Measurements from ENCODE around the gene CNFN. TPM values are rescaled to one million over a fixed set of nuclear protein-coding genes. Genes with fewer than 3 reads are reported as not detected.

CNFN gene
- total RNA-seq, 1 donor from 2014 or later: 2.9 TPM

DNA sequence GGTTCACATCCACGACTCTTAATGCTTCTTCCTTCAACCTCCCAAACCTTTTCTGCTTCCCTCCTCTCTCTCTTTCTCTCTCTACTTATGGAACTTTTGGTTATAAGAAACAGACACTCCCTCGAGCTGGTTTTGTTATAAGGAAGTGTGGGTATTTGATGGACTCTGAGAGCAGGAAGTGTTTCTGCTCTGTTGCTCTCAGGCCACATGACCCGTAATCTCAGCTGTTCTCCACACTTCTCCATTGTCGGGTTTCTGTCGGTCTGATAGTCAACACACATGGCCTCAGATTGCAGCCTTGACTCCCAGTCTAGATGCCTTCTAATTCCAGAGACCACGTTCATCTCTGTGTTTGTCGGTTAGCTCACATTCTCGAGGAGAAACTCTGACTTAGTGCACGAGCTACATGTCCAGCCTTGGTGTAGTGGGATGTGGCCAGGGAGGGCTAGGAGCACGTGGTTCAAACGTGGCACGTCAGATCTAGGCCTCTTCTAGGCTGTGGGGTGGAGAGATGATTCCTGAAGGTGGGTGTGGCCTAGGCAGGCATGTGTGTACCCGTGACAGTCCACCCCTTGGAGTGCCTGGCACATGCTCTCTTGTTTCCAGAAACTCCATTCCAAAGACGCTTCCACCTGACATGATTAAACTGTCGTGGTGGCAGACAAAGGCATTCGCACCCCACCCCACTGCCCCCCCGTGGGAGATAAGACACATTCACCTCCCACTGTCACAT lies 26.3 kb downstream of the CNFN start:
- Histone ChIP-seq H3K27ac (no peak overlapping the region), H4K20me1 (ENCODE audit: low read depth) (no peaks in the 10 kb centered on the region), H3K9ac (no peak overlapping the region), H2AFZ (replicated peaks) (no peak overlapping the region), H3K27me3 (no peaks in the 10 kb centered on the region), H3K79me2 (ENCODE audit: low read depth) (no peaks in the 10 kb centered on the region), H3K4me3 (no peak overlapping the region), H3K9me3 (ENCODE audit: low read depth) (no peaks in the 10 kb centered on the region), H3K4me1 (peaks cover 4% of the 10 kb centered on the region), H3K4me2 (no peak overlapping the region), H3F3A (ENCODE audit: low read depth) (no peaks in the 10 kb centered on the region), H3K36me3 (no peaks in the 10 kb centered on the region)
- no peak for DNase-seq (ENCODE audit: low spot score)
- H3K9me3 Mint-ChIP-seq: peaks cover 4% of the 10 kb centered on the region
- peaks cover 12% of the 10 kb centered on the region for H3K27me3 Mint-ChIP-seq (ENCODE audit: insufficient read depth, low read depth)
- no peak for TF ChIP-seq EZH2phosphoT487 (IDR thresholded peaks at IDR 0.05)
- TF ChIP-seq EZH2 (IDR thresholded peaks at IDR 0.05): no peak
- TF ChIP-seq, protein P1, sequence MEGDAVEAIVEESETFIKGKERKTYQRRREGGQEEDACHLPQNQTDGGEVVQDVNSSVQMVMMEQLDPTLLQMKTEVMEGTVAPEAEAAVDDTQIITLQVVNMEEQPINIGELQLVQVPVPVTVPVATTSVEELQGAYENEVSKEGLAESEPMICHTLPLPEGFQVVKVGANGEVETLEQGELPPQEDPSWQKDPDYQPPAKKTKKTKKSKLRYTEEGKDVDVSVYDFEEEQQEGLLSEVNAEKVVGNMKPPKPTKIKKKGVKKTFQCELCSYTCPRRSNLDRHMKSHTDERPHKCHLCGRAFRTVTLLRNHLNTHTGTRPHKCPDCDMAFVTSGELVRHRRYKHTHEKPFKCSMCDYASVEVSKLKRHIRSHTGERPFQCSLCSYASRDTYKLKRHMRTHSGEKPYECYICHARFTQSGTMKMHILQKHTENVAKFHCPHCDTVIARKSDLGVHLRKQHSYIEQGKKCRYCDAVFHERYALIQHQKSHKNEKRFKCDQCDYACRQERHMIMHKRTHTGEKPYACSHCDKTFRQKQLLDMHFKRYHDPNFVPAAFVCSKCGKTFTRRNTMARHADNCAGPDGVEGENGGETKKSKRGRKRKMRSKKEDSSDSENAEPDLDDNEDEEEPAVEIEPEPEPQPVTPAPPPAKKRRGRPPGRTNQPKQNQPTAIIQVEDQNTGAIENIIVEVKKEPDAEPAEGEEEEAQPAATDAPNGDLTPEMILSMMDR (IDR thresholded peaks at IDR 0.05): no peak
- H3K27ac Mint-ChIP-seq: peak overlapping the region; percentile 33
- H3K4me1 Mint-ChIP-seq: peaks cover 14% of the 10 kb centered on the region
- peaks cover 32% of the 10 kb centered on the region for H3K36me3 Mint-ChIP-seq
- peak overlapping the region; percentile 46 for H3K4me3 Mint-ChIP-seq

DNA sequence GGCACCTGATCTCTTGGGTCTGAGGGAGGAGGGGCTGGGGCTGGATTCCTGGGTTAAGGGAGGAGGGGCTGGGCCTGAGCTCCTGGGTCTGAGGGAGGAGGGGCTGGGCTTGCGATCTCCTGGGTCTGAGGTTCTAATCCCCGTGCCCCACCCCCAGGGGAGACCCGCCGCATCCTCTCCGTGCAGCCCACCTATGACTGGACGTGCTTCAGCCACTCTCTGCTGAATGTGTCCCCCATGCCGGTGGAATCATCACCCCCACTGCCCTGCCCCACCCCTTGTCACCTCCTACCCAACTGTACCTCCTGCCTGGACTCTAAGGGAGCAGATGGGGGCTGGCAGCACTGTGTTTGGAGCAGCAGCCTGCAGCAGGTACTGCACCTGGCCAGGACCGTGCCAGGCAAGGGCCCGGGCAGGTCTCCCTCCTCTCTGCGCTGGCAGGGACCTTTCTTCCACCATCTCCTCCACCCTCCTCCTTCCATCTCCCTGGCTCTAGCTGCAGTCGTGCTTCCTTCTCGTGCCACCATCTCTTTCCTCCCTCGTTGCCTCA lies 27.1 kb downstream of the CNFN start:
- no peak overlapping the region for H3K4me3 ChIP-seq
- H3K4me2 ChIP-seq: no peak overlapping the region
- H3F3A ChIP-seq (ENCODE audit: low read depth): no peaks in the 10 kb centered on the region
- TF ChIP-seq EZH2 (IDR thresholded peaks at IDR 0.05) (no peak), EZH2phosphoT487 (IDR thresholded peaks at IDR 0.05) (no peak)
- TF ChIP-seq, protein P1 (IDR thresholded peaks at IDR 0.05): no peak
- H3K9me3 ChIP-seq (ENCODE audit: low read depth): no peaks in the 10 kb centered on the region
- H3K9ac ChIP-seq: no peak overlapping the region
- Mint-ChIP-seq H3K27me3 (ENCODE audit: insufficient read depth, low read depth) (peaks cover 12% of the 10 kb centered on the region), H3K4me1 (peaks cover 14% of the 10 kb centered on the region), H3K27ac (no peak overlapping the region), H3K9me3 (peaks cover 4% of the 10 kb centered on the region), H3K4me3 (no peak overlapping the region), H3K36me3 (peaks cover 32% of the 10 kb centered on the region)
- H2AFZ ChIP-seq (replicated peaks): no peak overlapping the region
- H4K20me1 ChIP-seq (ENCODE audit: low read depth): no peaks in the 10 kb centered on the region
- H3K36me3 ChIP-seq: no peaks in the 10 kb centered on the region
- peak; percentile 14 for DNase-seq (ENCODE audit: low spot score)
- H3K27me3 ChIP-seq: no peaks in the 10 kb centered on the region
- peaks cover 4% of the 10 kb centered on the region for H3K4me1 ChIP-seq
- no peak overlapping the region for H3K27ac ChIP-seq
- no peaks in the 10 kb centered on the region for H3K79me2 ChIP-seq (ENCODE audit: low read depth)

DNA sequence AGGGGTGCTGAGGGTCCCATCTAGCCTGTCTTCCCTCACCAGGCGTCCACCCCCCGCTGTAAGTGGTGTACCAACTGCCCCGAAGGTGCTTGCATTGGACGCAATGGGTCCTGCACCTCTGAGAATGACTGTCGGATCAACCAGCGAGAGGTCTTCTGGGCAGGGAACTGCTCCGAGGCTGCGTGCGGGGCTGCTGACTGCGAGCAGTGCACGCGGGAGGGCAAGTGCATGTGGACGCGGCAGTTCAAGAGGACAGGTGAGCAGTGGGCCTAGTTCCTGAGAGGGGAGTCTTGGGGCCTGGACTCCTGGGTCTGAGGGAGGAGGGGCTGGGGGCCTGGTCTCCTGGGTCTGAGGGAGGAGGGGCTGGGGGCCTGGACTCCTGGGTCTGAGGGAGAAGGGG lies 27.8 kb downstream of the CNFN start:
- Mint-ChIP-seq H3K4me1 (peaks cover 14% of the 10 kb centered on the region), H3K27me3 (ENCODE audit: insufficient read depth, low read depth) (peaks cover 10% of the 10 kb centered on the region), H3K9me3 (peaks cover 4% of the 10 kb centered on the region), H3K36me3 (peaks cover 31% of the 10 kb centered on the region), H3K4me3 (no peak overlapping the region), H3K27ac (peak overlapping the region; percentile 63)
- no peaks in the 10 kb centered on the region for H3K79me2 ChIP-seq (ENCODE audit: low read depth)
- no peaks in the 10 kb centered on the region for H3K36me3 ChIP-seq
- no peak for TF ChIP-seq EZH2 (IDR thresholded peaks at IDR 0.05)
- TF ChIP-seq EZH2phosphoT487 (IDR thresholded peaks at IDR 0.05): no peak
- TF ChIP-seq, protein P1 (IDR thresholded peaks at IDR 0.05): no peak
- no peaks in the 10 kb centered on the region for H4K20me1 ChIP-seq (ENCODE audit: low read depth)
- H3K4me3 ChIP-seq: no peak overlapping the region
- no peak overlapping the region for H3K4me2 ChIP-seq
- DNase-seq (ENCODE audit: low spot score): no peak
- H3K9me3 ChIP-seq (ENCODE audit: low read depth): no peaks in the 10 kb centered on the region
- H3K27ac ChIP-seq: no peak overlapping the region
- H3K9ac ChIP-seq: no peak overlapping the region
- H3F3A ChIP-seq (ENCODE audit: low read depth): no peaks in the 10 kb centered on the region
- no peaks in the 10 kb centered on the region for H3K27me3 ChIP-seq
- no peak overlapping the region for H2AFZ ChIP-seq (replicated peaks)
- peaks cover 4% of the 10 kb centered on the region for H3K4me1 ChIP-seq
